GM18508 (cell line): ENCODE data around the gene ANGPTL2.

Source experiments
- ATAC-seq: cut with Tn5 transposase; IDR thresholded peaks from one replicate; pipeline ENCODE4 v1.9.1; 2021; ENCODE audit warnings: moderate number of reproducible peaks; ENCODE audit not compliant: insufficient read depth, unreplicated experiment

The ANGPTL2 gene

DNA sequence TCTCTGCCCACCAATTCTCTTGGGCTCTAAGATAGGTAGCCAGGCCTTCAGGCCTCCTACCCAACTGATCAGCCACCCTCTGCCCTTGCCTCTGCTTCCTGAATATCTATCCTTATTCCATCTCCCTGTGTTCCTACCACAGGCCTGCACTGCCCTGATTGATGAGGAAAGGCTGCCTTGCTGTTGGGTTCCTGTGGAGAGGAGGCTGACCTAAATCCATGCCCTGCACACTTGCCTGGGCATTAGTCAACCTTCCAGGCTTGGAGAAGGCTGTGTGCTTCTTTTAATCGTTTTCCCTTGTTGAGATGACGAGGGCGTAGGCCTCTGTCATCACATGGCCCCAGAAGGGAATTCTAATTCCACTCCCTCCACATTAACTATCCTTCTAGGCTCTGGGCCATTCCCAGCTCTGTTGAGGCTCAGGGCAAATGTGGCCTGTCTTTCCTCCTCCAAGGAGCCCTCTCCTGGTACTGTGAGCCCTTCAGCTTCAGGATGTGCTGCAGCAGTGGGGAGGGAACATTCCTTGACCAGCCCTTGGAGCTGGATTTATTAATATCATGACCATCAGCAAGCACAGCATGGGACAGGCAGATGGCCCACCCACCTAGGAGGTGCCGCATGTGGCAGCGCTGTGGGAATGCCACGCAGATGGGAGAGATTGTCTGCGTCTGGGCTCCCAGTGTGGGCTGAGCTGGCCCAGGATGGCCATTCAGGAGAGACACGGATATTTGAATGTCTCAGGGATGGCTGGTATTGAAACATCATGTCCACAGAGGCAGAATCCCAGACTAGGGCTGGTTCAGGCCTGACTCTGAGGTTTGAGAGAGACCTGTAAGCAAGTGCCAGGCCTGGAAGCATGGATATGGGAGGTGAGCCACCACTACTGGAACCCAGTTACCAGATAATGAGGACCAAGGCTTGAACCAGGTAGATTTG is 40.9 kb downstream of the ANGPTL2 start:
- no peak for ATAC-seq

DNA sequence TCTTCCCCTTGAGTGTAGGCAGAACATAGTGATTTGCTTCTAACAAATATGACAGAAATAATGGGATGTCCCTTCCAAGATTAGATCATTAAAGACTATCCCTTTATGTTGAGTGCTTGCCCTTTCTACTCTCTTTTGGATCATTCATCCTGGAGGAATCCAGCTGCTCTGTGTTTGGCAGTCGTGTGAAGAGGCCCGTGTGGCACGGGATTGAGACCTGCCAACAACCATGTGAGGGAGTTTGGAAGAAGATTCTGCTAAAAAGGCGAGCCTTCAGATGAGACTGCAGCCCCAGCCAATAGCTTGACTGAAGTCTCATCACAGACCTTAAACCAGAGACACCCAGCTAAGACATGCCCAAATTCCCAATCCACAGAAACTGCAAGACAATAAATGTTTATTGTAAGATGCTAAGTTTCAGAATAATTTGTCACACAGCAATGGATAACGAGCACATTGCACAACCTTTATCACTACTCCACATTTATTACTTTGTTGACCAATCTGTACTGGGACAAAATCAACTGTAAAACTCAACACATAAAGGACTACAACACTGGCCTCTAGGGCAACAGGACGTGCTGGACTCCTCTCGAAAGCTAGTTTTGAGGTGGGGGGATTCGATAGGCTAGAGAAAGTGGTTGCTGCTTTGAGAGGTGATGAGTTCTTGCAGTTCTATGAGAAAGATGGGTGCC is 42.8 kb downstream of the ANGPTL2 start:
- no peak for ATAC-seq

- ATAC-seq = no peak
Observed at GRCh38 chr9:127078988-127079387, 43.4 kb downstream of the ANGPTL2 start.

DNA sequence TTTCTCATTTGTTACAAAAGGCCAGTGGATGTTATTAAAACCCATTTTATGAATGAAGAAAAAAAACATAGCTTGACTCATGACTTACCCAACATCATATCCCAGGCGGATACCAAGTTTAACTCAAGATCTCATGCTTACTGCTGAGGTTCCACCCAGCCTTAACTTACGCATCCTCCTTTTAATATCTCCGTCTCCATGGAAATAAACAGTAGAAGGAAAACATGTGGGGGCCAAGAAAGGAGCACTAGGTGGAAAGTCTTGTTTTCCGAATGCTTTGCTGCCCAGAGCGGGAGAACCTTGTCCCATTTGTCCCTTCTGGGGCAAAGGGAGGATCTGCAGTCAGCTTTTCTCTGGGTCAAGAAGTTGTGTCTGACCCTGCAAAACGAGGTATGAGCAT is 44.1 kb downstream of the ANGPTL2 start:
- no peak for ATAC-seq

GRCh38 chr9:127077644-127077946 is 44.8 kb downstream of the ANGPTL2 start:
- no peak for ATAC-seq

DNA sequence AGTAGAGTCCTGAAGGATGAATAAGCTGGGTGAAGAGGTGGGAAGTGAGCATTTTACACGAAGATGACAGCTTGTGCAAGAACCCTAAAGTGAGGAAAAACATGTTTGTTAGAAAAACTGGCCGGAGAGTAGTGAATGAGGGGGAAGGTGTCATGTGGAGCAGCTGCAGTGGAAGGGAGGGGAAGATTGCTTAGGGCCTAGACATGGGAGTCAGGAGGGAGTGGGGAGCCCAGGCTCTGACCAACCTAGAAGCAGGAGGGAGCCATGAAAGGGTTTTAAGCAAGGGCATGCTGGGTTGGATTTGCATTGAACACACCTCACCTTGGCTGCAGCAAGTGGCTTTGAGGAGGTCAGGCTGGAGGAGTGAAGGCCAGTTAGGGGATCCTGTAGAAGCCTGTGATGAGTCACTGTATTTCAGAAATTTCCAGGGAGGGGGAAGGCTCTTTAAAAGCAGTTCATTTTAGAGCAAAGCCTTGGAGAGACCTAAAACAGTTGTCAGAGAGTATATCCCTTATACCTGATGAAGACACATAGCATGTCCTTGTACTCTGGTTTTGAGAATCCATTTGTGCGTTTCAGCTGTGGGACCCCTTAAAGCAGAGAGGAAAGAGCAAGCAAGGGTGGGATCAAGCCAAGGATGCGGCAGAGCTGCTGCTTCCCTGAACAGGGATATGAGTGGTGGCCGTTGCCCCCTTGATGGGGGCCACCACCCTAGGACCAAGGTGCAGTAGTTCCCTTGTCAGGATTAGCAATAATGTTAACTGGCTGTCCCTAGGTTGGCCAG is 45.4 kb downstream of the ANGPTL2 start:
- ATAC-seq = no peak

- ATAC-seq = no peak
Observed at GRCh38 chr9:127075624-127076372, 46.6 kb downstream of the ANGPTL2 start.

DNA sequence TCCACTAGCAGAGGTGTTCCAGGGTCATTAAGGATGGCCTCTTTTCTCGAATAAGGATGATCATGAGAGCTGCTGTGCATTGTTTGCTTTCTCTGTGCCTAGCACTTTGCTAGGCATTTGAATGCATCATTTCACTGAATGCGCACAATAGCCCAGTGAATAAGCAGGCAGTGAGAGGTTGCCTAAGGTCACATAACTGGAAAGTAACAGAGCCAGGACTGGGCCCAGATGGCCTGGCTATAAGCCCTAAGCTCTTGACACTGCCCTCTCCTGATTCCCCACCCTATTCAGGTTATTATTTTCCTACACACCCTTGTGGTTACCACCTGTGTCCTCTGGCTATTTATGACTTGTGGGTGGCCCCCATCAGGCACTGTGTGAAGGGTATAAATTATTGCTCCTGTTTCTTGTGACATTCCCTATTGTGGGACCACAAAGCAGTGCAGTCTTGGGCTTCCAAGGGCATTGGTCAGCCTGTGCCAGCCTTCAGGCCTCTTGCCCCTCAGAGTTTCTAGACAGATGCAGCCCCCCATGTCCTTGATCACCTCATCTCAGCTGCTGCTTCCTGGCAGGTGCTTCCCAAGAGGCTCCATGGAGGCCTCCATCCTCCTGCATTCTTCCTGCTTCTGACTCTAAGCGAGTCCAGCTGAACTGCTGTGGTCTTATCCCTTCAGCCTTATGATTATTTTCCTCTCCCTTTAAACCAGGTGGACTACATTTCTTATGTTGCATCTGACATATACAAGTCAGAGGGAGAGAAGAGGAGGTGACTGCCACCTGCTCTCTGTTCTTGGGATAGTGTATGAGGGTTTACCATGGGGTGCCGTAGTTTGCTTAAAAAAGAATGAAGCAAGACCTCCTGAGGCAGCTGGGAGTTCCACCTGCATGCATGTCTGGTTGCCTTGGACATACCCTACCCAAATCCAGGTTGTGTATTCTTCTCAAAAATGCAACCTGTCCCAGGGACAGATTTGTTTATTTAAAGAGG is 47.6 kb downstream of the ANGPTL2 start:
- ATAC-seq = no peak

DNA sequence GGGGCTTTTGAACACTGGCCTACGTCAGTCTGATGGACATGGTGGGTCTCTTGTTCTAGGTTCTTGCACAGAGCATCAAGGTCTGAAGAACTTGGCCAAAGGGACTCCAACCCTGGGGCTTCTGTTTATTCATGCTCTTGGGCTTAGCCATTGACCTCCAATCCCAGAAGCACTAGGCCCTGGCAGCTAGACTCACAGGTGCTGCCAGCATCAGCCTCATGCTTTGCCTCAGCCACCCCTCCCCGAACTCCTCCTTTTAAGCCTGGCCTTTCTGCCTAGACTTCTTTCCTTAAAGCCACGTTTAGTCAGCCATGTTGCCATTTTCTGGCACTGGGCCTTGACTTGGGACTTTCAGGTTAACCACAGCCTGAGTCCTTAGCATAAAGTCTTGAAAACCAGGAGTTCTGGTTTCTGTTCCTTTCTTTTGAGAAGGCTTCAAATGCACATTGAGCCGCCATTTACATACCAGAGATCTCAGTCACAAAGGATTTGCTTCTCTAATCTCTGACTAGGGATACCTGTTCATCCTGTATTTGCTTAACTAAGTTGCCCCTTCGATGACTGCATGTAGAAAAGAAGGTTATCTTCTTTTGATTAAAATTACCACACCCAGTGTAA is 54.7 kb downstream of the ANGPTL2 start:
- ATAC-seq = no peak

- no peak for ATAC-seq
Observed at GRCh38 chr9:127066851-127067136, 55.6 kb downstream of the ANGPTL2 start.

DNA sequence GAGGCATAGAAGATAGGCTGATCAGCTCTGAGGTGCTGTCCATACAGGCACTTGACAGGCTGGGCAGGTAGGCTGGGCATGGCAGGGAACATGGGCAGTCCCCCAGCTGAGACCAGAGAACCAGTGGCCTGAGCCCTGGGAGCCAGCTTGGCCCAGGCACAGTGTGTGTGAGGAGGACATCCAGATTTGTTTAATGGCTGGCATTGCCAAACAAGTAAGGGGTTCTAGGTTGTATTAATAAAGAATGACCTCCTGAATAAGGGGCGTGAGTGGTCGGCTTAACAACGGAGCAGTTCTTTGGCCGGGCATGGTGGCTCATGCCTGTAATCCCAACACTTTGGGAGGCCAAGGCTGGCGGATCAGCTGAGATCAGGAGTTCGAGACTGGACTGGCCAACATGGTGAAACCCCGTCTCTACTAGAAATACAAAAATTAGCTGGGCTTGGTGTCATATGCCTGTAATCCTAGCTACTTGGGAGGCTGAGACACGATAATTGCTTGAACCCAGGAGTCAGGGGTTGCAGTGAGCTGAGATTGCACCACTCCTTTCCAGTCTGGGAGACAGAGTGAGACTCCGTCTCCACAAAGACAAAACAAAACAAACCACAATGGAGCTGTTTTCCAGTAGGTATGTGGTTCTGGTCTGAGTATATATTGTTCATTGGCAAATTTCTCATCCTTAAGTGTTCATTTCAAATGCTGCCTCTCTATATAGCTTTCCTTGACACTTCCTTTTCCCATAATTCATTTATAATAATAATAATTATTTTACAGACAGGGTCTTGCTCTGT is 56.2 kb downstream of the ANGPTL2 start:
- ATAC-seq = no peak

DNA sequence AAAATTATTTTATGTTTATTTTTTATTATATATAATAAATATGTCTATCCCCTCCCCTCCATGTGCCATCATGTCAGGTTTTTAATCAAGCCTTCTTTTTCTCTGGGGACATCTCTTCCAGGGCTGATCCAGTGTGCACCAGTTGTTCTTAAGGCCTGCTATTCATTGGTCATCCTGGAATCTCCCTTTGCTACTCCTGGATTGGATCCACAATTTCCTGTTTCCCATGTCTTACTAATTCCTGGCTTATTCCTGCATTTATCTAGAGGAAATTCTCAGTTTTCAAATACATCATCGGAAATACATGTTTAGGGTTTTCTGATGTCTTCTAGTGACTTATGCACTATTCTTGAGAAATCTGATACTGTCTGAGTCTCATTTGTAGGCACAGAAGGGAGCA is 56.8 kb downstream of the ANGPTL2 start:
- ATAC-seq = no peak

- ATAC-seq = no peak
Observed at GRCh38 chr9:127064335-127064734, 58.1 kb downstream of the ANGPTL2 start.

GRCh38 chr9:127061411-127061810 is 61.0 kb downstream of the ANGPTL2 start:
- ATAC-seq = no peak

DNA sequence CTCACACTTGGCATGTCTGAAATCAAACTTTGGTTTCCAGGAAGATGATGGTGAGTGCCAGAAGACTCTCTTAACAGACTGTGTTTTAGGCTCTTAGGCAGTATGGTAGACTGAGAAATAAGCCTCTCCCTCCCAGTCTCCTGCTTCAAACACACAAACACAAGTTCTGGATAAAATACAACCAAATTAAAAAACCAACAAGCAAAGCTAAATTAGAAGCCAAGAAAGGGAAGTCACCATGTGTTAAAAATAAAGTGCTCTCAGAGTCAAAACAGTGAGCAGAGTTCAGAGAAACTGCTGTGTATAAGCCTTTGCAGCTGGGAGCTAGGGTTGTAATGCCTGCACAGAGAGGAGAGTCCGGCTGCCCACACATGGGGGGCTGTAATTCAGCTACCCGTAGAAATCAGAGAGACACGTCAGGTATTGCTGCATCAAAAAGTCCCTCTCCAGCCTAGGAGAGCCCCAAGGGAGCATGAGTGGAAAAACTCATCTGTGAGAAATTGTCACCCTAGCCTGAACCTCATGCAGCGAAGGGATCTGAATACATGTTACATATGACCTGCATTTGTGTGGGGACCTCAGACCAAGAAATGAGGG is 62.6 kb downstream of the ANGPTL2 start:
- no peak for ATAC-seq

DNA sequence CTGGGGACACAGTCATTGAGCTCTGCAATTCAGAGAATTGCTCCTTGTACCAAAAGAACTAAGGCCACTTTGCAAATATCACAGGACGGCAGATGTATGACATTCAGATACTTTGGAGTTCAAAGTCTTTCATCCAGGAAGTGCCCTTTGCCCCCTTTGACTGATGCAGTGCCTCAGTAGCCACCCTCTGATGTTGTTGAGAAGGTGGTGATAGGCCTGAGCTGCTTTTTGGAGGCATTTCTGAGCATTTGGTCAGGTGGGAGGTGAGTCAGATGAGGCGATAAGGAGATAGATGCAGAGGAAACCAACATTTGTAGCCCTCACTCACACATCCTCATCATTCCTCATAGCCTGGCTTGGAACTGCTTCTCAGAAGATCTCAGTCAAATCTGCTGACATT is 63.4 kb downstream of the ANGPTL2 start:
- ATAC-seq = no peak

GRCh38 chr9:127058645-127059021 is 63.8 kb downstream of the ANGPTL2 start:
- no peak for ATAC-seq
